HG03565 (cell line): ENCODE data around the gene TNIP1.

Experiments used
- ATAC-seq: cut with Tn5 transposase; IDR thresholded peaks from one replicate; pipeline ENCODE4 v1.9.1; 2021; ENCODE audit warnings: mild to moderate bottlenecking, moderate library complexity; ENCODE audit not compliant: unreplicated experiment

TNIP1 gene

DNA sequence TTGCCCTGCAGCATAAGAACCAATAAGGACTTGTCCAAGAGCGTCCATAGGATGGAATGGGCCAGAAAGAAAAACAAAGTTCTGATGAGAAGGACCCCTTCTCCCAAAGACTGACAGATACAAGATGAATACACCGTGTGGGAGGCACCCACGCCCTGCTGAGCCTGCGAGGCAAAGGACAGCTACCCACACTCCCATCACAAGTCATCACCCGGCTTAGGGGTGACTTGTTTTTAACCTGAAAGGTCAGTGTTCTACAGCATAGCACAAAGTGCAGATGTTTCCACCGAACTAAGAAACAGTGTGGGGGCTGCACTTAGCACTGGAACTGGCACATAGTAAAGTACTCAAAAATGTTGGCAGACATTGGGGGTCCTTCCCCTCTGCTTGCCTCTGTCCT, 13.9 kb downstream of the TNIP1 start:
- no peak for ATAC-seq

DNA sequence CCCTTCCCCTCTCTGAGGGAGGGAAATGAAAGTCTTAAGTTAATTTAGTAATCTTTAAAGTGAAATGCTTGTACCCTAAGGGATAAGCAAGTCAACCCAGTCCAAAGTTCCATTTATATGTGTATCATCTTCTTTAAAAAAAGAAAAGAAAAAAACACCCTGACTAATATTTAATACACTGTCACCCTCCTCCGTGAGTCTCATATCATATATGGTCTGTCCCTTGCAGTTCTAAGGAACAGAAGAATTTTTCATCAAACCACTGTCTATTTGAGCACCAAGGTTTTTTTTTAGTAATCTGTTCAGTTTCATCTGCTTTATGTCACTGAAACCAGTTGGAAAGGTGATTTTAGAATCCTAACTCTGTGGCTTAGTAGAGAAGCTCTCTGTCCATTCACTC, 15.2 kb downstream of the TNIP1 start:
- ATAC-seq: no peak

DNA sequence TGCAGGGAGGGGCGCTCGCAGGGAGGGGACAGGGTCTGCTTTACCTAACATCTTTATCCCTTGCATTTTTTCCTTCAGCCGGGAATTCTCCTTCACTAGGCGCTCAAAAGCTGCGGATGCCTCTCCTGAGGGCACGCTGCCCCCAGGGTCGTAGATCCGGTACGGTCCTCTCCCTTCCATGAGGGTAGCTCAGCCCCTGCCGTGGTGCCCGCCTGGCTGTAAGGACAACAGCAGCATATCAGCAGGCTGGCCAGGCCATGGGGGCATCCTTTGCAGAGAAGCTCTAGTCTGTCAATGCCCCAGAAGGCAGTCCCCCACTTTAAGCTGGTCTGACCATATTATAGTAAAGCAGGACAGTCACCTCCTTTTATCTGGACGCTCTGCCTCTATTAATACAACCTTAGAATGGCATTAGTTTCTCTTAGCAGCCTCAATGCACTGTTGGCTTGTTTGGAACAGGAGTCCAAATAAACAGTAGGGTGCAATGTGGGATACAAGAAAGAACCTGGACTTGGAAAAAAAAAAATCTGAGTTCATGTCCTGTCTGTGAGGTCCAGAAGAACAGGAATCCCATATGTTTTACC, 15.8 kb downstream of the TNIP1 start:
- no peak for ATAC-seq

DNA sequence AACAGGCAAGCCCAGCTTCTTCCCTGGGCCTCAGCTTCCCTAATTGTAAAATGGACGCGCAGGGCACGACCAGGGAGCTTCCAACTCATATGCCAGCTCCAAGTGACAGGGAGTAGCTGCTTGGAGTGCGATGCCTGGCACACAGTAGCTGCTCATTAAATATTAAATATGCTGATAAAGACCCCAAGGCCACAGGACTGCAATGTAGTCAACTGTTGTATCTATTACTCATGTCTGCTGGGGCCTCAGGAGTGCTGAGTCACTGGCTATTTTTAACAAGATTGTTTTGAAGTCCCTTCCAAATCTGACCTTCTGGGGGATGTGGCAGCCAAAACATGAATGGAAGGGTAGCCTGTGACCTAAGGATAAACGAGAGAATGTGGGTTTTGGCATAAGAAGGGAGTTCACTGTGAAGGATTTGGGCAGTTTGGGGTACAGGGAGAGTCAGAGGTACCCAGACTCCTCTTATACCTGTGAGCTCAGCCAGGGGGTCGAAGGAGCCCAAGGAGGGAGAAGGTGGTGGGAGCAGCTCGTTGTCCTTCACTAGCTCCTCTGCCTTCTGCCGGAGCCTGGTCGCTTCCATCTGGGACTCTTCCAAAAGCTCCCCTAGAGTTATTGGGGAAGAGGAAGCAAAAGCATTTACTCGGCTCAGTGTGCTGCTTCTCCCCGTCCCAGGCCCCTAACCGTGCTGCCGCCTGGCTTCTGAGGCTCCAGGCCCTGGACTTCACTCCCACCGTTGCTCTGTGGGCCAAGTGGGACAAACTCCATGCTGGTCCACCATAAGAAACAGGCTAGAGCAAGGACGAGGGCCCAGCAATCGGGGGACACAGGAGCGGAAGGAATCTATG, 17.5 kb downstream of the TNIP1 start:
- no peak for ATAC-seq

DNA sequence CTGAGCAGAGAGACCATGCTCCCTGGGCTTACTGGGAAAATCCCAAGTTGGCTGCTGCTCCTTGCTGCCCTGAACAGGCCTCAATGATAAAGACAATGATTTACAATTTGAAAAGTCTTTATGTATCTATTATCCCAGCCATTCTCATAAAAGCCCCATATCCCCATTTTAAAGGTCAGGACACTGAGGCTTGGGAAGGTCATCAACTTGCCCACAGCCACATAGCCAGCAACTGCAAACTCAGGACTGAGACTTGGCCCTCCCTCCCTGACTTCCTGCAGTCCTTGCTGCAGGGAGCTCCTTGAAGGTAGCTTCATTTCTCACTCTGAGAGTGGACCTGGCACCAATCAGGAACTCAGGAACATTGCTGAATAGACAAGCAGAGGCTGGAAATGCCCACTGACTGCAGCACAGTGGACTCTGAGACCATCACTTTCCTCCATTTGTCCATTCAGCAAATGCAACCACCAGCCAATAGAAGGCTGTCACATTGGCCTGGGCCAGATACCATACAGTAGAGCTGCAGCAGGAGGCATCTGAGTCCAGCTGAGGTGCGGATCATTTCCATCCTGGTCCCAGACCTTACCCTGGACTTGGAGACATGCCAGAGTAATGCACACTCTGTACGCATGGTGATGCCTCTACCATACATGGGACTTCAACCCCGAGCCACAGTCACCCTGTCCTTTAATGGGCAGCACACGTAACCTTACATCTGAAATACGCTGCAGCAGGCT, 18.3 kb downstream of the TNIP1 start:
- ATAC-seq: no peak

DNA sequence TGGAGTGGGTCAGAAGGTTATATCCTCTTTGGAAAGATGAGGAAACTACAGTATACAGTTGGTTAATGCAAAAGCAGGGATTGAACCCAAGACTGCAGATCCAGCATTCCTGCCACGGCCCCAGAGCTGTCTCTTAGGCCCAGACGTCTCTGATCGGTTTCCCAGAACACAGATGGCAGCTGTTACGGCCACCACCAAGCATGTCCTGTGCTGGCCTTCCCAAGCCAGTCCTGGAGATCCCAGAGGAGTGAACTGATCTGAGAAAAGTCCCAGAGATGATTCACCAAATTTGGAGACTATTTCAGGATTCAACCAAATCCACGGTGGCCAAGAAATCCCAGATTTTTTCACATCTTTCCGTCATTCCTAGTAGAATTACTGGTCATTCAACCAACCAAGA, 20.1 kb downstream of the TNIP1 start:
- ATAC-seq: no peak

DNA sequence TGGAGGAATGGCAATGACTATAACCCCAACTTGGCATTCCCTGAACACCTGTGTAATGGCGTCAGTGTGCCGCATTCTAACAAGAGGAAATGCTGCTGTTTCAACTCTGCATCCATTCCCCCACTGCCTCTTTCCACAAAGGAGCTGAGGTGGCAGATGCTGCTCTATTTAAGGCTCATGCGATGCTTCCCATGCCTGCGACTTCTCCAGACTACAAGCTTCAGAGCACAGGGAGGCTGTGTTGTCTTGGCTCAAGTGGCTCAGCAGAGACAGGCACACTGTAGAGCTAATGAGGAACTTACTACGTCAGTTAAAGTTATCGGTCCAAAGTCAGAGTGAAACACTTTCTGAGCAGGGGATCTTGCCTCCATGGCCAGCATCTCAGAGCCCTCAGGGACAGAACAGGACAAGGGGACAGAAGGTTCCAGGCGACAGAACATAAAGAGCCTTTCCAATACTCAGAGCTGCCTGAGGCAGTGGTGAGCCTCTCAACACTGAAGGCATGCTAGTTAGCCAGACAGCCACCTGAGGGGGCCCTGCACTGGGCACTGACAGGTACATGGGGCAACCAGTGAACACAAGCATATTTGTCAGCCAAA, 21.8 kb downstream of the TNIP1 start:
- ATAC-seq: no peak

DNA sequence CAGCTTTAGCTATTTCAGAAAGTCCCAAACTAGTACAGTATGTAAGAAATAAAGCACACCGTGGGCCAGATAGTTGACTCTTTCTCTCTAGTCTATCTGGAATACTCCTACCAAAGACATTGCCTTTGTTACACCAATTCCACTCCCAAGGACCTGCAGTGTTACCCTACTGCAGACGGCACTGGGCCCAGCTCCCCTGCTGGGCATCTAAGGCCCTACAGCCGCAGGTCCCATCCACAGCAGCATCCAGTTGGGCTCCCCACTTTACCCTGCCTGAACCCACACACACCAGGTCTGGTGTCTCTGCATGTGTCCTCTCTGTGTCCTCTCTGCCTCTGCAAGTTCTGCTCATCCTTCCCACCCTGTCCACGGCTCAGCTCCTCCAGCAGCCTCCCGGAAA, 22.5 kb downstream of the TNIP1 start:
- no peak for ATAC-seq

DNA sequence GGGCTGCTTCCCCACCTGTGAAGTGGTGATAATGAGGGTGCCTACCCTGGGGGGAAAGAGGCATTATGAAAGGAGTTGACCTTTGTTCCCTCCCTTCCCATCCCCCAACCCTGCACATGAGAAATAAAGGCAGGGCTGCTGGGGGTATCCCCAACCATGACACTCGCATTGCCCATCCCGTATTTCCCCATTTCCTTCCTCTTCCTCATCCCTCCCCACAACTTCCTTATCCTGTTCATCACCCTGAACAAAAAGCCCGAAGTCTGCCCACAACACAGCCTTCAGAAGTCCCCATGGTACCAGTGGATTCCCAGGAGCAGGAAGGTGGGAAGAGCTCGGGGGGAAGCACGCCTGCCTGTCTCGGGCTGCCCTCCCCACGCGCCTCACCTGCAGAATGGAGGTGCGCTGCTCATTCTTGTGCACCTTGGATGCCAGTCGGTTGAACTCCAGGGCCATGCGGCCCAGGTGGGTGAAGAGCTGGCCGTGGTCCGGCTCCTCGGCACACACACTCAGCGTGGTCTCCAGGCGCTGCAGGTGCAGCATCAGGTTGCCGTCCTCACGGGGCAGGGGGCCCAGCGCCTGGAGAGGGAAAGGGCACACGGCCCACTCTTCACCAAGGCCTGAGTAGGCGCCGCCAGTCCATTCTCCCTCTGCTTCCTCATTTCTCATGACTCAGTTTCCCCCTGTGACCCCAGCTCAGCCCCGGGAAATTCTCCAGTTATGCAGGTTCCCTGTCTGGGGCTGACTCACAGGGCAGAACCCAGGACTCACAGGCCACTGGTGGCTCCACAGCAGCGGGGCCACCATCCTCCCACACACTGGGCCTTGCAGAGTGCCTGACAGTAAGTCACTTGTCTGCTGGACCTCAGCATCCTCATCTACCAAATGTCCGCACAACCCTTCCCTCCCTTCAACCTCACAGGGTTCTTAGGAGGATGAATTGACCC, 24.2 kb downstream of the TNIP1 start:
- no peak for ATAC-seq

DNA sequence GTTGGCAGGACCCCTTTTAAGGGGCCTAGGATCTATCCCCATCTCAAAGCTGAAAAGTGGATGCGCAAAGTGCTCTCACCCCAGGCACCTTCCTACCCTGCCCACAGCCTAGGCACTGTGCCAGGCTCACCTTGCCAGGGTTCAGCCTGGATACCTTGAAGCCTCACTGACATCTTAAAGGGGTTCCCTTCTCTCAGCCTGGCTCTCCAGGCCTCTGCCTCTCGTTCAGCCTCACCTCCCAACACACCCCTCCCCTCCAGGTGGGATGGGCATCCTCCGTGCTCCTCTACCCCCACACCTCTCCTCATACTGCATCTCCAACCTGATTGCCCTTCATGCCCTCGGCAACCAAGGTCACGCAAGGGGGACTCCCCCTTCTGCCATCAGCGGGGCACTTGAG, 25.5 kb downstream of the TNIP1 start:
- no peak for ATAC-seq

DNA sequence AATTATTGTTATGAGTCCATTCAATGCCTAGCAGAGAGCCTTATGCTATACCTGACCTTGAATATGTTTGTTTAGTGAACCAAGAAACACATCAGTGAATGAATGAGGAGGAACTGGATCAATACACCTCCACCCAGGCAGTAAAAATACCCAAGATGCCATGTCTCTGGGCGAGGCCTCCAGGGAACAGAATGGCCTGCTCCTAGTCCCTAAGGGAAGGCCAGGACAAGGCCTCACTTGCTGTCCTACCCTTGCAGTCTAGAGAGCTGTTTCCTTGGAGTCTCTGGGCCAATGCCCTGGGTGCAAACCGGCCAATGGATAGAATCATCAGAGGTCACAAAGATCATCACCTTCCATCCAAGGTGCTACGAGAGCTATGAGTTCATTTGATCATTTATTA, 26.1 kb downstream of the TNIP1 start:
- no peak for ATAC-seq

DNA sequence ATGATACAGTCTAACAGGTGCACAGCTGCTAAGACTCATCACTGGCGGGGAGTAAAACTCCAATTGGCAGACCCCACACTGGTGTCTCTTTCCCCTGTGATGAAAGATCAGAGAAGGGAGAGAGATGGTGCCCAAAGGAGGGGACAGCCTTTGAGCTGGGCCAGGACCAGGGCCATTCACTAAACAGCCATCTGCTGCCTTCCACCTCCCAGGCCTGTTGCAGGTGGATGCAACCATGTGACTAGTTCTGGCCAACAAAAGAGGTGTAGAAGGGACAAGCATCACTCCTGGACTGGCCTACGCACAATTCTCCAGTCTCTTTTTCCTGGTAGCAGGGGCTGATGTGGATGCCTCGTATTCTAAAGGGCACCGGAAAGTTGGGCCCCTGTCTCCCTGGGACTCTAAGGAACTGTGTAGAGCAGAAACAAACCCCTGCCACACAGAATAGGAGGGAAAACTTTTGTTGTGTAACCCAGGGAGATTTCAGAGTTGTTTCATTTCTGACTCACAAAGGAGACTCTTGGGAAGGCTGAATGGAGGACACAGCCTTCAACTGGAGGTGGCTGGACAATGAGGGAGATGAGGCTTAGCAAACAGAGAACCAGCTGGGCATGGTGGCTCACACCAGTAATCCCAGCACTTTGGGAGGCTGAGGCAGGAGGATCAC, 26.9 kb downstream of the TNIP1 start:
- ATAC-seq: no peak

DNA sequence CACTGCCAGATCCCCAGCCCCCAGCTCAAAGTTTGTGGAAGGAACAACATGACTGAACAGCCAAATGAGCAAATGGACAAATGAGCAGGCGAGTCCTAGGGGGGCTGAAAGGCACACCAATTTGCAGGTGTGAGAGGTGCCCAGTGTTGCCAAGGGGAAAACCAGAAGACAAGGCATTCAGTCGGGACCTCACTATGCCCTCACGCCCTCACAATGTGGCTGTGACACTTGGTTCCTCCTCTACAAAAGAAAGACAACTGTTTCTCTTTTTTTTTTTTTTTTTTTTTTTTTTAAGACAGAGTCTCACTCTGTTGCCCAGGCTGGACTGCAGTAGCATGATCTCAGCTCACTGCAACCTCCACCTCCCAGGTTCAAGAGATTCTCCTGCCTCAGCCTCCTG, 28.0 kb downstream of the TNIP1 start:
- no peak for ATAC-seq

DNA sequence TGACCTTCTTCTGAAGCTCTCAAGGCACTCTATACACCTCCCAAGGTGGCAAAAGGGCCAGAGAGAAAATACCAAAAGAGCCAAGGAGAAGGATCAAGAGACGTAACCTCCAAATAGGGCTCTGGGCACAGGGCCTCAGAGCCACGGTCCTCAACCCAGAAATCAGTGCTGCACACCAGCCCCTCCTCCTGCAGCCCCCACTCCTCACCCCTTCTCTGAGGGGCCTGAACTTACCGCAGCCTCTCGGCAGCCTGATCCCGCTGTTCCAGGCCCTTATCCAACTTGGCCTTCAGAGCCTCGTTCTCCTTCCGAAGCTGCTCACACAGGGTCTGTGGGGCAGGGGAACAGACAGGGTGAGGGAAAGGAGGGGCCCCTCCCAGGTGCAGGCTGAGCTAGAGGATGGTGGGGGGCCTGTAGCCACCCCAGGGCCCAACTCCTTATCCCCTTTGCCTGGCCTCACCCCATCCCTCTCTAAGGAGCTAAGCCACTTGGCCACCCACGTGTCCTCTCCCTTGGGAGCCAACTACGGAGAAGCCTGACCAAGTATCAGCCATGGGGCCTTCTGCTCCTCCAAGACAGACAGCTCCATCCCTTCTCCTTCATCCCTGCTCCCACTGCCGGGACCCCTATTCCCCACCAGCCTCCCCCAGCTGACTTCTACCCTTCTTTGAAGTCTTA, 28.8 kb downstream of the TNIP1 start:
- no peak for ATAC-seq

DNA sequence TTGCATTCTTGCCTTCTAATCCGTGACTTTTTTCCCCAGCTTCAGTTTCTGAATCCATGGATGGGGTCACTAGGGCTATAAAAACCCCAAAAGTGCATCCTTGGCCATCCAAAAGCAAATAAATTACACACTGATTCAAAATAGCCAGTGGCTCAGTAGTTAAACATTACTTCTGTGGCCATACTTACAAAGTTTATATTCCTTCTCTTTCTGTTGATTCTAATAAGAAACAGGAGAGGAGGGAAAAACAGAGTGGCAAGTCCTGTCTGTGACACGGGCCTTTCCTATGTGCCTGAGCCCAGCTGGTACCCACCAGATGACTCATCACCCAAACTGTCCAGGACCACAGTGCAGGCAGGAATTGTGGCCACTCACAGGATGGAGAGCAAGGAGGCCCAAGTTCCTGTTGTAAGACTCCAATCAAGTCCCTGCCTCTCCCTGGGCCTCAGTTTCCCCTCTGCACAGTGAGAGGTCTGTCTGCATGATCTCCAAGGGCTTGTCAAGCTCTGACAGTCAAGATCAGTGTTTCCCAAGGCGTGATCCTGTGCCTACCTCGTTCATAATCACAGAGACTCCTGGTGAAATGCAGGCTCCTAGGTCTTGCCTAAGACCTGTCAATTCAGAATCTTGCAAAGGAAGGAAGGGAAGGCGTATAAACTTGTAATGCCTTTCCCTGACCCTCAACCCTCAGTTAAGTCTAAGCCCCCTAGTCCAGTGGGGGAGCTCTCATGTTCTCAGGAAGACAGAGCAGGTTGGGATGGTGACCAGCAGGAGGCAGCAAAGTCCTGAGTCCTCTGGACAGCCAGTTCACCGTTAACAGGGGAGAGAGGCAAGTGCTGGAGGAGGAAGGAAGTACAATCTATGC, 29.5 kb downstream of the TNIP1 start:
- ATAC-seq: no peak

DNA sequence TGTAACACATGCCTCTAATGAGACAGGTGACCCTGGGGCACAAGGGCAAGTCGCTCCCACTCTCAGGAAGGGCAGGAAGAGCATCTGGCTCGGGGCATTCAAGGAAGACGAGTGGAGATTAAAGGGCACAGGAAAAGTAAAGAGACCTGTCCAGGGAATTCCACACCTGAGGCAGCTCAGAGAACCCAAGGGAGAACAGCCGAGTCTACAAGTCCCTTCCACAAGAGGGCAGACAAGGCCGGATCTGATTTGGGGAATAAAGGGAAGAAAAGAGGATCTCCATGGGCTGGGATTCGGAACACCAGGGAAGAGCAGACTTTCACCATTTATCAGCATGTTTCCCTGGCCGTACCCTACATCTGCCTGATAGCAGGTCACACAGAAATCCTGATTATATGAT, 32.3 kb downstream of the TNIP1 start:
- ATAC-seq: no peak

DNA sequence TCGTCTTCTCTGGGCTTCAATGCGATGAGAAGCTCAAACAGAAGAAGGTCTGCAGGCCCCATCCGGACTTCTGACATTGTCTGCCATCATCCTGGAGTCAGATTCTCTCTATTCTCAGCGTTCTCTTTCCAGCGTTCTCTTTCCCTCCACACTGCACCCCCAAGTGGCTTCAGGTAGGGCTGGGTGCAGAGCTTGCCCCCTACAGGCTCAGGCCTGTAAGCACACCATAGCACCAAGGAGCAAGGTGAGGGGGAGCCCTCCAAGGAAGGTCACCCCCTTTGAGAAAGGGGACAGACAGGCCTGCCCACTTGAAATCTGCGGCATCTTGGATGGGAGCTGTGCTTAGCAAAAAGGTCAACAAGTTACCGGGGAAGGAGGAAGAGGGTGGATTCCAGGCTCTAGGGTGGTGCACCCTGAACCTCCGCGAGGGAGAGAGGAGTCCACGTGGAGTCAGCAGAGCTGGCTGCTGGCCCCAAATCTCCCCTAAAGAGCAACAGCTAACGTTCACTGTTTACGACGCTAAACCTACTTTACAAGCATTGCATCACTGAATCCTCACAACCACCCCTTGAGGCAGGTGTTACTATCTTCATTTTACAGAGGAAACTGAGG, 32.9 kb downstream of the TNIP1 start:
- peak; percentile 39 for ATAC-seq

DNA sequence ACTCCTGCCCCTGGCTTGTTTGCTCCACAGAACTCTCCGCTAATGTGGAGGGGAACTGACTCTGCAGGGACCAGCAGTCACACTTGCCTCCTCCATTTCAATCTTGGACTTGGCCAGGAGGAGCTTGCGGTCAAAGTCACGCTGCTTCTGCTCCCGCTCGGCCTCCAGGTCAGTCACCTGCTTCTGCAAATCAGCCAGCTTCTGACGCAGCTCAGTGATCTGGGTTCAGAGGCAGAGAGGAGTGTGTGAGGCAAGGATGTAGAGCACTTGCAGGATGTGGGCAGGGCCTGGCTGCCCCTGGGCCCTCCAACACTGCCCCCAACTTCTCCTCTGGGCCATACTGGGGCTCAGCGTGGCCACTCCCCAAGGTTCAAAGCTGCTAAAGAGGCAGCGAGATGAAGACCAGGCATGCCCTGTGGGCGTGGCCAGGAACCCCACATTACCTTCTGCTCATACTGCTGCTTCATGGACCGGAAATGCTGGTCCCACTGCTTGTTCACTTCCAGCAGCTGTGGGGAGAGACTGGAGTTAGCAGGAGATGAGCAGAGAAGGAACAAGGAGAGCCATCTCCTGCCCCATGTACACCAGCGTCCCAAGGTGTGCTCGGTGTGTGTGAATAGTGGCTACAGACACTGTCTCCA, 38.3 kb downstream of the TNIP1 start:
- ATAC-seq: no peak
